Ramos (cell line): ENCODE results near the gene DPP4.
"Not testable (repeated sequence)": the region's sequence is repeated elsewhere in the genome, so short reads cannot be mapped to it uniquely, and the experiment has no call there.

ENCODE experiments used
- in situ Hi-C: fragments of 300-500 bp; cut with MboI; formaldehyde crosslinking; loops from one replicate; pipeline ENCODE4 v1.14.3; 2022; ENCODE audit warnings: low sequenced_read_pairs; ENCODE audit not compliant: unreplicated experiment

Gene DPP4

GRCh38 chr2:161971551-161971950, 102.5 kb downstream of the DPP4 start:
- in situ Hi-C loops: no loop called here

GRCh38 chr2:161969159-161969558, 104.9 kb downstream of the DPP4 start:
- in situ Hi-C loops: no loop called here

GRCh38 chr2:161965994-161966393, 108.0 kb downstream of the DPP4 start:
- in situ Hi-C loops: no loop called here

DNA sequence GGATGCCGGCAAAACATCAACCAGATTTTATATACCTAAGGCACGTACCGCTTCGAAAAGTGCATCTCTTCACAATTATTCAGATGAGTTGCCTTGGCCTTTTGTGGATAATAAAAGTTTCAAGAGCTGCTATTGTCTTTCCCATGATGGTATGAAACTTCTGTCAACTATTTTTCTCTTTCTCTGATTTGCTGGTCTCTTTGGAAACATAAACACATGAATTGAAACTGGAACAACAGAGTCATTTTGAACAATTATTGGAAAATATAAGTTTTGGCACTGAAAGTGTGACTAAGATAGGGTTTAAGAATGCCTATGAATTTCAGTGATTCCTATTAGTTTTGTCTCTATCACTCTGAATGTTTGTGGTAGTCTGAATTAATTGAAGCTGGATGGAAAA, 109.9 kb downstream of the DPP4 start:
- in situ Hi-C loops: no loop called here

DNA sequence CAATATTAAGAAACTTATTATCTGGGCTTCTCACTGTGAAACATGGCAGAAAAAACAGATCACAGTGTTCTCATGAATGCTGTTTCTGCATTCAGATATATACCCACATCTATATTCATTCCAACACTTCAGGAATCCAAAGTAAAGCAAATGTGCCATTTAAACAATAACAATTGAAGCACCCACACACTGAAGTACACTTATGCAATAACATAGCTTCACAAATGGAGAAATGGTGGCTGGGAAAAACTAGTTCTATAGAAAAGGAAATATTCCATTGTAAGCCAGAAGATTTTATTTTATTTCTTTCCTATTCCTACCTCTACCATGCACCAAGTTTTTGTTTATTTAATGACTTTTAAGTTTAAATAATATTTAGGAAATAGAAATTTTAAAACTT, 111.9 kb downstream of the DPP4 start:
- in situ Hi-C loops: no loop called here

DNA sequence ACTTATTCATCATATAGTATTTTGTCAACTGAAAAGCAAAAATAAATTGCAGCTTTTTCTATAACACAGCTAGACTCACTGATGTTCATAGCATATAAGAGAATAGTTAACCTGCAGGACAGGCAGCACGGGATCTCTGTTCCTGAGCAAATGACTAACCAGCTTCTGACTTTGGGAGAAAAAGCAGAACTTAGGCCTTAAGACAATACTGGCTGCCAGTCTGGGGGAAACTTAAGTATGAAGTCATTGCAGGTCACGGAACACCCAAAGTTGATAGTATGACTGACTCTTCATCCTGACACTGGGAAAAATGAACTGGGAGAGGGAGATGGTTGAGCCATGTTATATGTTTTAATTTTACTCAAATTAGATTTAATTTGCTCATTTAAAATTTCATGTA, 113.0 kb downstream of the DPP4 start:
- in situ Hi-C loops: no loop called here

- in situ Hi-C loops: no loop called here
Observed at GRCh38 chr2:161956738-161957137, 117.3 kb downstream of the DPP4 start.

DNA sequence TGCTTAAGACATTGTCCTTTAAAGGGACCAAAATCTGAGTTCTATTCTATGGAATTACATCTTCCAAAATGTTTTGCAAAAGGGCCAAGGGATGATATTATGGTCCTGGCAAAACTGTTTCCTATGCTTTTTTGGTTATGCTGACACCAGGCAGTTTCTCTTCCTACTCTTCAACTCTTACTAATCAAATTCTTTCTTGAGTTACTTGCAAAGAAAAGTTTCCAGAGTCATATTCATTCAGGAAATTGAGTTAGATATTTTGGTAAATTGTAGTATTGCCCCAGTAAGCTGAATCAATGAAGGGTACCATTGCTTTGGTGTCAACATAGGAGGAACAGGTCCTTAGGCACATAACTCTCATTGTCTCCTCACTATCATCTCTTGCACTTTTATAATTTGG, 118.8 kb downstream of the DPP4 start:
- in situ Hi-C loops: no loop called here

- in situ Hi-C loops: no loop called here
Observed at GRCh38 chr2:161954103-161954502, 119.9 kb downstream of the DPP4 start.

DNA sequence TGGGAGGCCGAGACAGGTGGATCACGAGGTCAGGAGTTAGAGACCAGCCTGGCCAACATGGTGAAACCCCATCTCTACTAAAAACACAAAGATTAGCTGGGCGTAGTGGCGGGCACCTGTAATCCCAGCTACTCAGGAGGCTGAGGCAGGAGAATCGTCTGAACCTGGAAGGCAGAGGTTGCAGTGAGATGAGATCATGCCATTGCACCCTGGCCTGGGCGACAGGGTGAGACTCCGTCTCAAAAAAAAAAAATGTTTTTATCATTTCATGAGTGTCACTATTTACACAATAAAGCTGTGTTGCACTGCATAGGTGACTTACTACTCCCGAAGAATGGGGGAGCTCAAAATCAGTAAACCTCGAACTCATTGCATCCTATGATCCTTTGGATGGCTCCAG, 120.6 kb downstream of the DPP4 start:
- in situ Hi-C loops: not testable (repeated sequence)

DNA sequence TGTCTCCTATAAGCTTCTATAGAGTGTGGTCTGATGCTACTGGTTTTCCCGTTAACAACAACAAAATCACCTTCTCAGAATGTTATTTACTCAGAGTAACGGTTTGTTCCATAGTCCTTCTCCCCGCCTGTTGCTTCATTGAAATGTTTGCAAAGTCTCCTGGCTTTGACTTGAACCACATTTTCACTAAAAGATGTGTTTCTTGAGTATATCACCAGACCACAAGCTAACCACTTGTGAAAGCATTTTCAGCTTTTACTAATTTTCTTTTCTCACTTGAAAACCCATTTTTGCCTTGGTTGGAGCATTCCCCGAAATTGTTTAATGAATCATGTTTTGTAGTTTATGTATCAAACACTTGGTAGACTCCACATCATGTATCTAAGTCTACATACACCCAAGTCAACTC, 121.2 kb downstream of the DPP4 start:
- in situ Hi-C loops: no loop called here

DNA sequence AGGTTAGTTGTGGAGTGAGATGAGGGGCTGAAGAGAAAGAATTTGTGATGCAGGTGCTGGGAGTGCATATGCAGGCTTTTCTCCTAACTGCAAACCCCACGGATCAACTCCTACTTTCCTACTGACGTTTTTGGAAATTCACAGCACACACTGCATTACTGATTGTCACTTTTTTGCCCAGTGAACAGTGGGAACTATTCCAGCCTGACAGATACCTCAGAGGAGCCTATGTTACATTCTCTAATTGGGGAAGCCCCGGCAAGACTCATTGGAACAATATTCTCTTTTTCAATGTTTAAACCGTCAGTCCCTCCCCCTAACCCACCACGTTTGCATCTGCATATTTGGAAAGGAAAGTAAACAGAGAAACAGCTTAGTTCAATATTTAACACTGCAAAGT, 126.2 kb downstream of the DPP4 start:
- in situ Hi-C loops: loop anchor here (5.0 kb wide), 1 partner anchor 361 kb away; no protein-coding TSS in a partner anchor

- in situ Hi-C loops: loop anchor here (5.0 kb wide), 1 partner anchor 360 kb away; no protein-coding TSS in a partner anchor
Observed at GRCh38 chr2:161947406-161947805, 126.6 kb downstream of the DPP4 start.

DNA sequence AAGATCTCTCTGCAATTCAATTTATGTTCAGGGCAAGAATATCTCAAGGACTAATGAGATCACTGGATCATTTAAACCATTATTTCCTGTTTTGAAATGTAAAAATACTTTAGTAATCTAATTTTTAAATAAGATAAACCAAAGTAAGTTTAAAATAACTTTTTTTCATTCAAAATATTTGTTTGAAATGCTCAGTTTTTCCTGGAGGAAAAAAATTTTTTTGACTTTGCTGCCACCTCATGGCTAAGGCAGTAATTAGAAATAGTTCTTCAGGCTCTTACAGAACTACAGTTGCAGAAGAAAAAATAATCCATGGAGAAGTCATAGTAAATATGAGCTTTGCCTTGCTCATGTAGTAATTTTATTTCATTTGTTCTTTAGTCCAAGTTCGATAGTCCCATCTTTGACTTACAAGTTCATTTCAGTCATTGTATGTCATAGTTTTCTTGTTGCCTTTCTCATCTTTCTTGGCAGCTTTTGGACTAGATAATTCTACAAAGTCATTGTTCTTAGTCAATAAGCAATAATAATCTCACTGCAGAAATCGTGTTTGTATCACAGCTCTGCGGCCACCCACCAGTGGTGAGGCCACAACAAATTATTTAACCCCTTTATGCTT, 127.4 kb downstream of the DPP4 start:
- in situ Hi-C loops: loop anchor here (5.0 kb wide), 1 partner anchor 359 kb away; no protein-coding TSS in a partner anchor

DNA sequence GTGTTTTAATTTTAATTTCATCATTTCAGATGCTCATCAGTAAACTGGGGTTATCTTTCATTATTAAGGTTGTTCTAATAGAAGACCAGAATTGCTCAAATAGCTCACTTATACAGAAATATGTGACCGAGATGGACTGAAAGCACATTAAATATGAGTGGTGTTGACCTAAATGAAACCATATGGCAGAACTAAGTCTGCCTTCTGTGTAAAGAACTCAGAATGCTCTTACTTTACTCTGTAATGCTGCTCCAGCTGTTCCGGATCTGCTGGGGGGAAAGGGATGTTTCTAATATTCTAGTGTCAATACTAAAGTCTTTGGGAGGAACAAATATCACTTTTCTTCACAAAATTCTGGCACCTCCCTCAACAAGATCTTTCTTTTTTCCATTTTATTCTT, 131.0 kb downstream of the DPP4 start:
- in situ Hi-C loops: no loop called here
